Mammary epithelial cell (primary cell): ENCODE data around the gene DIAPH3.

Experiments
- EZH2 ChIP-seq: IDR thresholded peaks from 2 replicates; pipeline ENCODE4 v1.6.1; 2012; ENCODE audit warnings: low read length, inconsistent platforms, borderline replicate concordance
- TF ChIP-seq, protein P1 (sequence below), 2 donors: IDR thresholded peaks in 1 of 2; conservative IDR thresholded peaks in 1 of 2; 2 replicates each; pipeline ENCODE4 v1.5.1; 2011 to 2012; ENCODE audit warnings: inconsistent platforms in 2 of 2, low read length in 2 of 2, mild to moderate bottlenecking in 2 of 2, control low read depth in 1 of 2, low read depth in 1 of 2; ENCODE audit not compliant: insufficient read depth in 1 of 2; ENCODE audit errors: extremely low read depth in 1 of 2

- TF ChIP-seq, protein P1, sequence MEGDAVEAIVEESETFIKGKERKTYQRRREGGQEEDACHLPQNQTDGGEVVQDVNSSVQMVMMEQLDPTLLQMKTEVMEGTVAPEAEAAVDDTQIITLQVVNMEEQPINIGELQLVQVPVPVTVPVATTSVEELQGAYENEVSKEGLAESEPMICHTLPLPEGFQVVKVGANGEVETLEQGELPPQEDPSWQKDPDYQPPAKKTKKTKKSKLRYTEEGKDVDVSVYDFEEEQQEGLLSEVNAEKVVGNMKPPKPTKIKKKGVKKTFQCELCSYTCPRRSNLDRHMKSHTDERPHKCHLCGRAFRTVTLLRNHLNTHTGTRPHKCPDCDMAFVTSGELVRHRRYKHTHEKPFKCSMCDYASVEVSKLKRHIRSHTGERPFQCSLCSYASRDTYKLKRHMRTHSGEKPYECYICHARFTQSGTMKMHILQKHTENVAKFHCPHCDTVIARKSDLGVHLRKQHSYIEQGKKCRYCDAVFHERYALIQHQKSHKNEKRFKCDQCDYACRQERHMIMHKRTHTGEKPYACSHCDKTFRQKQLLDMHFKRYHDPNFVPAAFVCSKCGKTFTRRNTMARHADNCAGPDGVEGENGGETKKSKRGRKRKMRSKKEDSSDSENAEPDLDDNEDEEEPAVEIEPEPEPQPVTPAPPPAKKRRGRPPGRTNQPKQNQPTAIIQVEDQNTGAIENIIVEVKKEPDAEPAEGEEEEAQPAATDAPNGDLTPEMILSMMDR (conservative IDR thresholded peaks at IDR 0.05 in 1 of 2, IDR thresholded peaks at IDR 0.05 in 1 of 2; ENCODE audit: extremely low read depth in 1 of 2, insufficient read depth in 1 of 2, low read depth in 1 of 2, low read length in 2 of 2): no peak
- TF ChIP-seq EZH2: no peak
These were observed 82.9 kb downstream of the DIAPH3 start for GRCh38 chr13:60080850-60081249.
